Lung (tissue), 12 donors: ENCODE measurements around the gene FGF1. TPM values are rescaled to one million over a fixed set of nuclear protein-coding genes. Genes with fewer than 3 reads are reported as not detected.
A peak's percentile ranks its signal among the peaks of the same experiment; 100 is the strongest.

ENCODE experiments used
- ATAC-seq: fragments of 200-7000 bp; cut with Tn5 transposase; one replicate; pipeline ENCODE4 v1.9.1; 2020; ENCODE audit warnings: moderate number of reproducible peaks; ENCODE audit not compliant: insufficient read depth, low FRiP score
- DNase-seq, 3 donors: peaks; one replicate each; pipeline ENCODE4 v3.0.0-alpha.2; 2013 to 2017
- H3K27ac ChIP-seq, 2 donors: one replicate each; pipeline ENCODE4 v1.5.1; 2013; ENCODE audit warnings: mild to moderate bottlenecking in 2 of 2, moderate library complexity in 2 of 2, control low read depth in 1 of 2, inconsistent platforms in 1 of 2, low read depth in 1 of 2, low read length in 1 of 2
- H3K27me3 ChIP-seq, 3 donors: one replicate each; pipeline ENCODE4 v1.5.1; 2013; ENCODE audit warnings: low read length in 2 of 3; ENCODE audit not compliant: control insufficient read depth in 3 of 3, insufficient read depth in 3 of 3
- H3K36me3 ChIP-seq, 4 donors: one replicate each; pipeline ENCODE4 v1.5.1; 2013; ENCODE audit warnings: low read length in 4 of 4, mild to moderate bottlenecking in 1 of 4, moderate library complexity in 1 of 4; ENCODE audit not compliant: control insufficient read depth in 4 of 4, insufficient read depth in 4 of 4
- H3K4me1 ChIP-seq, 5 donors: one replicate each; pipeline ENCODE4 v1.5.1; 2013; ENCODE audit warnings: low read length in 5 of 5, mild to moderate bottlenecking in 2 of 5, moderate library complexity in 1 of 5; ENCODE audit not compliant: control insufficient read depth in 5 of 5, insufficient read depth in 5 of 5
- H3K4me3 ChIP-seq: one replicate; pipeline ENCODE4 v1.5.1; 2013; ENCODE audit warnings: mild to moderate bottlenecking, control low read depth, moderate library complexity
- H3K9ac ChIP-seq, 2 donors: one replicate each; pipeline ENCODE4 v1.5.1; 2013; ENCODE audit warnings: low read length in 2 of 2, control low read depth in 1 of 2; ENCODE audit not compliant: insufficient read depth in 1 of 2
- H3K9me3 ChIP-seq, 4 donors: one replicate each; pipeline ENCODE4 v1.5.1; 2013; ENCODE audit warnings: low read length in 3 of 4, mild to moderate bottlenecking in 1 of 4, moderate library complexity in 1 of 4; ENCODE audit not compliant: control insufficient read depth in 4 of 4, insufficient read depth in 3 of 4
- whole genome bisulfite sequencing, 2 donors: extraction: QIAGEN DNeasy Blood & Tissue Kit; methylation state at CpG; one replicate each; pipeline ENCODE4 v1.1.7; 2013; 5-methylcytosine and 5-hydroxymethylcytosine counted together
- polyA plus RNA-seq, 2 donors: library from polyadenylated mRNA; stranded (reverse); fragments of 200-250 nt; gene quantifications; one replicate each; pipeline ENCODE4 v1.2.1, GENCODE V29; 2013
- total RNA-seq, 2 donors: library from RNA; depleted of rRNA in 1 of 2; stranded (reverse); fragments of >200 nt in 1 of 2; gene quantifications; one replicate each; pipeline ENCODE4 v1.2.1, GENCODE V29; 2014 to 2021
- TF ChIP-seq, protein P1 (sequence below): IDR thresholded peaks from 2 replicates; pipeline ENCODE4 v1.5.1; 2012; ENCODE audit warnings: mild to moderate bottlenecking; ENCODE audit errors: control extremely low read depth, extremely low read depth
- donor health status: control.
- donor health status: control.
- donor health status: Bipolar disorder and iron deficiency.
- donor health status: healthy.
- donor health status: DM: yes; HTN: yes; CAD: no.

Gene FGF1
- total and polyA plus RNA-seq, 4 donors = 0.47 to 1.4 (median 1.0) TPM

DNA sequence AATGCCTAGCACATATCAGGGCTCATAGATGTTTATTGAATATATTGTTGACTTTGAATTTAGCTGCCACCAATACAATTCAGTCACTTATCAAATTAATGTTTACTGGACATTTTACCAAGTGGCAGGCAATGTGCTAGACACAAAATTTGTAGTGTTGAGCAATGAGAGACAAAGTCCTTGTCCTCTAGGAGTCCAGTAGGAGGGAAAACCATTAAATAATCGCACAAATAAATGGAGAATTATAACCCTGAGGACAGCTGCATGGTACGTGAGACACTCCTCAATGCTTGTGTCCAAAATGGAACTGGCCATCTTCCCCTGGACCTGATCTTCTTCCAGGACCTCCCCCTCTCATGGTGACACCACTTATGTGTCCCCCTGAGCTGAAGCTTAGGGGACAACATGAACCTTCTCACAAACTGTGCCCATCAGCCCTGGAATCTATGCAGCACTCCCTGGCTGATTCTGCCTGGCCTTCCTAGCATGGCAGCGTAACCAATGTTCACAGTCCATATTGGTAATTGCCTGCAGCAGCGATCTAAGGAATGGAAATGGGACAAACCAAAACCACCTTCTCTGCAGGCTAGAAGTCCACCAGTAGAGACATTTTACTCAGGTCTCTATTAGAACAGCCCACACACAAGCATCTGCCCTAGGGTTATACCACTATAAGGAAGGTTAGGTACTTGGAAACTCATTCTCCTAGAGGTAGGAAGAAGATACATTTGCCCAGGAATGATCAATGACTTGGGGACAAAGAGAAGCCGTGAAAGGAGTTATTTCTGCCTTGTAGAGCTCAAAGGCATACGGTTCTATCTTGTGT lies 75.5 kb downstream of the FGF1 start:
- Histone ChIP-seq H3K36me3 (no peaks in the 10 kb centered on the region), H3K9me3 (no peaks in the 10 kb centered on the region), H3K27ac (no peak overlapping the region), H3K27me3 (no peaks in the 10 kb centered on the region), H3K4me1 (peaks cover 0 to 13% (median 5%) of the 10 kb centered on the region in 5 donors), H3K4me3 (no peak overlapping the region), H3K9ac (no peak overlapping the region)
- TF ChIP-seq, protein P1, sequence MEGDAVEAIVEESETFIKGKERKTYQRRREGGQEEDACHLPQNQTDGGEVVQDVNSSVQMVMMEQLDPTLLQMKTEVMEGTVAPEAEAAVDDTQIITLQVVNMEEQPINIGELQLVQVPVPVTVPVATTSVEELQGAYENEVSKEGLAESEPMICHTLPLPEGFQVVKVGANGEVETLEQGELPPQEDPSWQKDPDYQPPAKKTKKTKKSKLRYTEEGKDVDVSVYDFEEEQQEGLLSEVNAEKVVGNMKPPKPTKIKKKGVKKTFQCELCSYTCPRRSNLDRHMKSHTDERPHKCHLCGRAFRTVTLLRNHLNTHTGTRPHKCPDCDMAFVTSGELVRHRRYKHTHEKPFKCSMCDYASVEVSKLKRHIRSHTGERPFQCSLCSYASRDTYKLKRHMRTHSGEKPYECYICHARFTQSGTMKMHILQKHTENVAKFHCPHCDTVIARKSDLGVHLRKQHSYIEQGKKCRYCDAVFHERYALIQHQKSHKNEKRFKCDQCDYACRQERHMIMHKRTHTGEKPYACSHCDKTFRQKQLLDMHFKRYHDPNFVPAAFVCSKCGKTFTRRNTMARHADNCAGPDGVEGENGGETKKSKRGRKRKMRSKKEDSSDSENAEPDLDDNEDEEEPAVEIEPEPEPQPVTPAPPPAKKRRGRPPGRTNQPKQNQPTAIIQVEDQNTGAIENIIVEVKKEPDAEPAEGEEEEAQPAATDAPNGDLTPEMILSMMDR = no peak
- ATAC-seq = no peak
- DNase-seq = peak in 1 of 3 donors; percentile 26
- 84 to 86% methylated on average over 6 of the region's 6 CpGs for WGBS, 2 donors

DNA sequence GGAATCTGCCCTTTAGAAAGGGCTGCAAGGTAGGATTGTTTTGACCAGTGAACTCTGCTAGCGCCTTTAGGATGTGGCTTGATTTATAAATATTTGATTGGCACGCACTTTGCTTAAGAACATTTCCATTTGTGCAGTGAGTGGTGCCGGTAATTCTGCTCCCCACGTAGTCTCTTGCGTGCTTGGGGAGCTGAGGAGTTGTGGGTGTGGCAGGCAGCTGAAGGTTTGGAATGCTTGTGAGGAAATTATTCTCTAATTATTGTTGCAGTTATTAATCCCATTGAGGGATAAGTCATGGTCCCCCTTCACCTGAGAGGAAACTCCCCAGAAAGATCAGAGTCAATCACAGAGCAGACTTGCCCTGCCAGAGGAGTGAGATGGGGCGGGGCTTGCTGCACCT lies 76.7 kb downstream of the FGF1 start:
- H3K27ac ChIP-seq = peak overlapping the region in 1 of 2 donors; percentile 68
- H3K4me3 ChIP-seq = no peak overlapping the region
- H3K27me3 ChIP-seq = no peaks in the 10 kb centered on the region
- H3K9ac ChIP-seq = no peak overlapping the region
- peaks cover 0 to 15% (median 7%) of the 10 kb centered on the region in 5 donors for H3K4me1 ChIP-seq
- peak; percentile 19 for ATAC-seq
- TF ChIP-seq, protein P1 = no peak
- no peaks in the 10 kb centered on the region for H3K36me3 ChIP-seq
- no peak for DNase-seq
- H3K9me3 ChIP-seq = no peaks in the 10 kb centered on the region
- WGBS, 2 donors = 60 to 80% methylated on average over 6 of the region's 6 CpGs

DNA sequence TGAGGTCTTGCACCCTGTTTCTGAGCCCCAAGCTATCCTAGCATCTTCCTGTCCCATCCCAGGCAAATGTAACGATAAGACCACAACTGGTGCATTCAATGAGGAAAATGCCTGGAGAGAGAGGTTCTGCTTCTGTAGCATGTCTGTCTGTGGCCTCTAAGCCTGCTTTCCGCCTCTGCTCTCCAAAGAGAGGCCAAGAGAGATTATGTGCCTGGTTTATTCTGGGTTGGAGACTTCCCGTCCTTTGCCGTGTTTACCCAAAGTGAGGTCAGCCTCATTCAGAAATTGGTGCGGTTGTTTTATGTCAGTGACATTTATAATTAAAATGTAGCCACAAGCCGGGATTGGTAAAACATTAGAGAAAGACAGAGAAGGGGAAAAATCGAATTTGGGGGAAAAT lies 77.8 kb downstream of the FGF1 start:
- no peak for ATAC-seq
- 59 to 83% methylated on average over 7 of the region's 7 CpGs for WGBS, 2 donors
- no peak for DNase-seq
- peaks cover 0 to 11% (median 7%) of the 10 kb centered on the region in 5 donors for H3K4me1 ChIP-seq
- no peaks in the 10 kb centered on the region for H3K9me3 ChIP-seq
- no peak overlapping the region for H3K9ac ChIP-seq
- no peak overlapping the region for H3K4me3 ChIP-seq
- TF ChIP-seq, protein P1 = no peak
- H3K27ac ChIP-seq = peak overlapping the region in 1 of 2 donors; percentile 71
- H3K27me3 ChIP-seq = no peaks in the 10 kb centered on the region
- H3K36me3 ChIP-seq = no peaks in the 10 kb centered on the region
